Mucosa of descending colon (tissue), 3 donors: ENCODE measurements around the gene SLC9A9. TPM values are rescaled to one million over a fixed set of nuclear protein-coding genes. Genes with fewer than 3 reads are reported as not detected.

ENCODE experiments used
- ATAC-seq: fragments of 200-7000 bp; cut with Tn5 transposase; one replicate; pipeline ENCODE4 v1.9.1; 2020; ENCODE audit warnings: mild to moderate bottlenecking, moderate library complexity
- DNase-seq, 3 donors: peaks; one replicate each; pipeline ENCODE4 v3.0.0-alpha.2; 2020
- H3K36me3 ChIP-seq: fragments of 200-600 bp; one replicate; pipeline ENCODE4 v1.8.0; 2021; ENCODE audit warnings: low read depth, mild to moderate bottlenecking
- H3K4me1 ChIP-seq: fragments of 200-600 bp; one replicate; pipeline ENCODE4 v1.8.0; 2021; ENCODE audit warnings: low read depth, mild to moderate bottlenecking
- H3K4me3 ChIP-seq: fragments of 200-600 bp; one replicate; pipeline ENCODE4 v1.8.0; 2021; ENCODE audit warnings: mild to moderate bottlenecking
- H3K9me3 ChIP-seq: fragments of 200-600 bp; one replicate; pipeline ENCODE4 v1.8.0; 2021; ENCODE audit warnings: mild to moderate bottlenecking
- intact Hi-C, 2 donors: fragments of 100-400 bp; cut with DNase I in 1 of 2; cut with micrococcal nuclease in 1 of 2; formaldehyde crosslinking; loops; one replicate each; pipeline versions ENCODE4 v1.11.0 to v1.11.1; 2022; cut with DNase I, micrococcal nuclease
- total RNA-seq, 3 donors: library from RNA; stranded (reverse); fragmentation: NEBNext Ultra II Directional in 2 of 3; extraction: Animal tissue kit (Norgen Biotek cat#: 25700) in 2 of 3; gene quantifications; one replicate each; pipeline versions ENCODE4 v1.2.1 to v1.2.4, GENCODE V29; 2021 to 2023
- TF ChIP-seq, protein P1 (sequence below): fragments of 200-600 bp; IDR thresholded peaks from one replicate; pipeline ENCODE4 v1.8.0; 2022; ENCODE audit warnings: antibody characterized with exemption, mild to moderate bottlenecking
- donor health status: DM: no; HTN: no; CAD: no; lungs with moderate emphysema.
- donor health status: DM: no; HTN: no; CAD: no.
- donor health status: DM: no; HTN: yes; CAD: no.

Gene SLC9A9
- total RNA-seq, 3 donors from 2014 or later: 3.2 to 18.2 (median 6.8) TPM

DNA sequence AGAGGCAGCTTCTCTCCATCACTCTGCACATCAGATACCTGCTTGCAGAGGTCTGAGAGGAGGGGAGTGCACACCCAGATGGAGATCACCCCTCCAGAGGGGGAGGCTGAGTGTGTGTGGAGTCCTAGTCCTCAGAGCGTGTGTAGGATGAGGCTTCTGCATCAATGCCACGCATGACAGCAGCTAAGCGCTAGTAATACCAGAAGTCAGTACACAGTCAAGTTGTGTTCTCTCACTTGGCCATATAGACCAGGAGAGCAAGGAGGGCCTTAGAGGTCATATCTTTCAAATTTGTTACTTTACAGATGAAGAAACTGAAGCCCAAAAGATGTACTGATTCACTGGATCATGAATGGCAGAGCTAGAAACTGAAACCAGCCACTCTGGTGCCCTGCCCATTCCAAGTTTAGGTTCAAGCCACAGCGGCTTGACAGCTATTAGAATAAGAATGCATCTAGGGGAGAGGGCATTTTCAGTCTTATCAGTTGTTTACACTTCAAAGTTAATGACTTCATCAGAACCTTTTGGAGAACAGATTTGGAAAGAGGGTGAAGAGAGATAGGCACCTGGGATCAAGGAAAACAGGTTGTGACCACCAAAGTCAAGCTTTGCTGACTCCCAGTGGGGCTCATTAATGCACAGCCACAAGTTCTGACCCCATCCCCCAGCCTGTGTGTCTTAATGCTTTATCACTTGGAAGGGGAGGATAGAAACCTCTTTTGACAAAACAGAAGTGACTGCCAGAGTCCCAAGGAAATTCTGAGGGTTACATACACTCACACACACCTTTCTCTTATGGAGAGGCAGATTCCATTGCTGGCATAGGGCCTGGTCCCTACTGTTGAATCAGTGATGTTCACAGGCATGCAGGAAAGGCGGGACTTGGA, 418.4 kb downstream of the SLC9A9 start:
- DNase-seq (no peak), ATAC-seq (peak; percentile 29)
- Histone ChIP-seq H3K4me3 (no peak overlapping the region), H3K36me3 (no peaks in the 10 kb centered on the region), H3K4me1 (peaks cover 11% of the 10 kb centered on the region), H3K9me3 (no peaks in the 10 kb centered on the region)
- TF ChIP-seq, protein P1, sequence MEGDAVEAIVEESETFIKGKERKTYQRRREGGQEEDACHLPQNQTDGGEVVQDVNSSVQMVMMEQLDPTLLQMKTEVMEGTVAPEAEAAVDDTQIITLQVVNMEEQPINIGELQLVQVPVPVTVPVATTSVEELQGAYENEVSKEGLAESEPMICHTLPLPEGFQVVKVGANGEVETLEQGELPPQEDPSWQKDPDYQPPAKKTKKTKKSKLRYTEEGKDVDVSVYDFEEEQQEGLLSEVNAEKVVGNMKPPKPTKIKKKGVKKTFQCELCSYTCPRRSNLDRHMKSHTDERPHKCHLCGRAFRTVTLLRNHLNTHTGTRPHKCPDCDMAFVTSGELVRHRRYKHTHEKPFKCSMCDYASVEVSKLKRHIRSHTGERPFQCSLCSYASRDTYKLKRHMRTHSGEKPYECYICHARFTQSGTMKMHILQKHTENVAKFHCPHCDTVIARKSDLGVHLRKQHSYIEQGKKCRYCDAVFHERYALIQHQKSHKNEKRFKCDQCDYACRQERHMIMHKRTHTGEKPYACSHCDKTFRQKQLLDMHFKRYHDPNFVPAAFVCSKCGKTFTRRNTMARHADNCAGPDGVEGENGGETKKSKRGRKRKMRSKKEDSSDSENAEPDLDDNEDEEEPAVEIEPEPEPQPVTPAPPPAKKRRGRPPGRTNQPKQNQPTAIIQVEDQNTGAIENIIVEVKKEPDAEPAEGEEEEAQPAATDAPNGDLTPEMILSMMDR: no peak
- intact Hi-C loops: no loop called here

DNA sequence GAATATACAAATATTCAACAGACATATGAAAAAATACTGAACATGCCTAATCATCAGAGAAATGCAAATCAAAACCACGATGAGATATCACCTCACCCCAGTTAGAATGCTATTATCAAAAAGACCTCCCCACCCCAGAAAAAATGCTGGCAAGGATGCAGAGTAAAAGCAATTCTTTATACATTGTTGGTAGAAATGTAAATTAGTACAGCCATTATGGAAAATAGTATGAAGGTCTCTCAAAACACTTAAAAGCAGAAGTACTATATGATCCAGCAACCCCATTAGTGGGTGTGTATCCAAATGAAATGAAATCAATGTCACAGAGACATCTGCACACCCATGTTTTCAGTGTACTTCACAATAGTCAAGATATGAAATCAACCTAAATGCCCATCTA, 420.0 kb downstream of the SLC9A9 start:
- peaks cover 6% of the 10 kb centered on the region for H3K4me1 ChIP-seq
- intact Hi-C loops: no loop called here

DNA sequence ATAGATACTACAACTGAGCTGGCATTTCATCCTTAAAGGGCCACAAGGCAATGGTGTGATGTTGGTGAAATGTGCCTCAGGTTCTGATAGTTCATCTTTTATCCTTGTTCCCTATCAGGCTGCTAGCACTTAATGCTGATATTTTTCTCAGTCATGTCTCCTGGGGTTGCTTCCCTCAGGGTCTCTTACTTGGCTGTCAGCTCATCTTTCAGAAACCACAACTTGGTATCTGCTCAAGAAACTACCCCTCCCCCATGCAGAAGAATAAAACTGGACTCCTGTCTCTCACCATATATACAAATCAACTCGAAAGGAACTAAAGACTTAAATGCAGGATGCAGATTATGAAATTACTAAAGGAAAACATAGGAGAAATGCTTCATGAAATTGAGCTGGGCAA, 420.6 kb downstream of the SLC9A9 start:
- TF ChIP-seq, protein P1: no peak
- ATAC-seq: no peak
- Histone ChIP-seq H3K4me3 (no peak overlapping the region), H3K36me3 (no peaks in the 10 kb centered on the region), H3K4me1 (peaks cover 5% of the 10 kb centered on the region), H3K9me3 (no peaks in the 10 kb centered on the region)
- DNase-seq: no peak
- intact Hi-C loops: no loop called here

More for the DNA sequence above, 420.0 kb downstream of the SLC9A9 start:
- TF ChIP-seq, protein P1: no peak
- no peaks in the 10 kb centered on the region for H3K36me3 ChIP-seq
- DNase-seq (no peak), ATAC-seq (no peak)
- no peak overlapping the region for H3K4me3 ChIP-seq
- H3K9me3 ChIP-seq: no peaks in the 10 kb centered on the region

DNA sequence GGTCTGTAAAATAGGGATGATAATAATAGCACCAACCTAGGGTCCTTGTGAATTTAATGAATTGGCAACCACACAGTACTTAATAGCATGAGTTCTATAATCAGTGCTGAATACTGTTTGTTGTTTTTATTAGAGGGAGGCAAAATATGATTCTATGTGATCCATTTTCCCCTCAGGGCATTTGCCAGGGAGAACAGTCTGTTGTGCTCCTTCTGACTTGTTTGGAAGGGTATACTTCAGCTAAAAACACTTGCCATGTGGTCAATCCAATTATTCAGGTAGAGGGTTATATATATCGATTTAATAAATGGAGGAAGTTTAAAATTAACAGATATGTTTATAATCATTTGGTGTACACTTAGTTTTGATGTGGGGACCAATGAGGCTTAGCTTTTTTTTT, 423.4 kb downstream of the SLC9A9 start:
- DNase-seq (no peak), ATAC-seq (no peak)
- H3K9me3 ChIP-seq: no peaks in the 10 kb centered on the region
- no peak overlapping the region for H3K4me3 ChIP-seq
- intact Hi-C loops: no loop called here
- H3K4me1 ChIP-seq: no peaks in the 10 kb centered on the region
- no peaks in the 10 kb centered on the region for H3K36me3 ChIP-seq
- TF ChIP-seq, protein P1: no peak

DNA sequence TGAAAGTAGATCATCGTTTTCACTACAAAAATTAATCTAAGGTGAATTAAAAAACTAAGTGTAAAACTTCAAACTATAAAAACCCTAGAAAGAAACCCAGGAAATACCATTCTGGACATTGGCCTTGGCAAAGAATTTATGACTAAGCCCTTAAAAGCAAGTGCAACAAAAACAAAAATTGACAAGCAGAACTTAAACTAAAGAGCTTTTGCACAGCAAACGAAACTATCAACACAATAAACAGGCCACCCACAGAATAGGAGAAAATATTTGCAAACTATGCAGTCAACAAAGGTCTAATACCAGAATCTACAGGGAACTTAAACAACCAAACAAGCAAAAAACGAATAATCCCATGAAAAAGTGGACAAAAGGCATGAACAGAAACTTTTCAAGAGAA, 426.7 kb downstream of the SLC9A9 start:
- TF ChIP-seq, protein P1: no peak
- H3K36me3 ChIP-seq: no peaks in the 10 kb centered on the region
- DNase-seq (no peak), ATAC-seq (no peak)
- H3K9me3 ChIP-seq: no peaks in the 10 kb centered on the region
- H3K4me3 ChIP-seq: no peak overlapping the region
- intact Hi-C loops: no loop called here
- no peaks in the 10 kb centered on the region for H3K4me1 ChIP-seq
